ENCODE data around the gene PRUNE2. TPM values are rescaled to one million over a fixed set of nuclear protein-coding genes. Genes with fewer than 3 reads are reported as not detected.

PRUNE2 gene
- total RNA-seq, 2 donors from 2014 or later: 58.6 to 78.9 TPM

DNA sequence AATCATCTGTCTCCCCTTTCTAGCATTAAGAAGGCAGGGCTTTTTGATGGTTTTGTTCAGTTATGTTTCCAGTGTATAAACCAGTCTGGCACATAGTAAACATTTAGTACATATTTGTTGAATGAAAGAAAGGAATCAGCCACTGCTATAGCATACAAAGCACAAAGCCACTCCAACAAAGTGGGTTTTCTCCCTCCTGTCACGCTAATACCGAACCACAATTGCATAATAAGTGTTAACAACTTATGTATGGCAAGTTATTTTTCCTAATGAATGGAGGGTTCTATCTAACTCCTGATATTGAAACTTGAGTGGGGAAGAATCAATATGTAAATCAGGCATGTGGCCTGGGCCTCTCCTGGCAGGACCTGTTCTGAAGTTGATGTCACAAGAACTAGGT, 53.9 kb downstream of the PRUNE2 start:
- intact Hi-C loops (cut with DNase I): no loop called here
- no peak overlapping the region for H3K4me3 ChIP-seq
- DNase-seq (ENCODE audit: low spot score): no peak
- 68% methylated on average over 2 of the region's 2 CpGs for WGBS
- TF ChIP-seq, protein P1, sequence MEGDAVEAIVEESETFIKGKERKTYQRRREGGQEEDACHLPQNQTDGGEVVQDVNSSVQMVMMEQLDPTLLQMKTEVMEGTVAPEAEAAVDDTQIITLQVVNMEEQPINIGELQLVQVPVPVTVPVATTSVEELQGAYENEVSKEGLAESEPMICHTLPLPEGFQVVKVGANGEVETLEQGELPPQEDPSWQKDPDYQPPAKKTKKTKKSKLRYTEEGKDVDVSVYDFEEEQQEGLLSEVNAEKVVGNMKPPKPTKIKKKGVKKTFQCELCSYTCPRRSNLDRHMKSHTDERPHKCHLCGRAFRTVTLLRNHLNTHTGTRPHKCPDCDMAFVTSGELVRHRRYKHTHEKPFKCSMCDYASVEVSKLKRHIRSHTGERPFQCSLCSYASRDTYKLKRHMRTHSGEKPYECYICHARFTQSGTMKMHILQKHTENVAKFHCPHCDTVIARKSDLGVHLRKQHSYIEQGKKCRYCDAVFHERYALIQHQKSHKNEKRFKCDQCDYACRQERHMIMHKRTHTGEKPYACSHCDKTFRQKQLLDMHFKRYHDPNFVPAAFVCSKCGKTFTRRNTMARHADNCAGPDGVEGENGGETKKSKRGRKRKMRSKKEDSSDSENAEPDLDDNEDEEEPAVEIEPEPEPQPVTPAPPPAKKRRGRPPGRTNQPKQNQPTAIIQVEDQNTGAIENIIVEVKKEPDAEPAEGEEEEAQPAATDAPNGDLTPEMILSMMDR (IDR thresholded peaks at IDR 0.05): no peak
- TF ChIP-seq POLR2A (IDR thresholded peaks at IDR 0.05) (no peak), POLR2AphosphoS5 (IDR thresholded peaks at IDR 0.05) (no peak)
- no peaks in the 10 kb centered on the region for H3K9me3 ChIP-seq
- H3K4me1 ChIP-seq (replicated peaks): no peaks in the 10 kb centered on the region
- no peaks in the 10 kb centered on the region for H3K27me3 ChIP-seq (replicated peaks; ENCODE audit: insufficient read depth)
- H3K27ac ChIP-seq: no peak overlapping the region
- no peaks in the 10 kb centered on the region for H3K36me3 ChIP-seq

DNA sequence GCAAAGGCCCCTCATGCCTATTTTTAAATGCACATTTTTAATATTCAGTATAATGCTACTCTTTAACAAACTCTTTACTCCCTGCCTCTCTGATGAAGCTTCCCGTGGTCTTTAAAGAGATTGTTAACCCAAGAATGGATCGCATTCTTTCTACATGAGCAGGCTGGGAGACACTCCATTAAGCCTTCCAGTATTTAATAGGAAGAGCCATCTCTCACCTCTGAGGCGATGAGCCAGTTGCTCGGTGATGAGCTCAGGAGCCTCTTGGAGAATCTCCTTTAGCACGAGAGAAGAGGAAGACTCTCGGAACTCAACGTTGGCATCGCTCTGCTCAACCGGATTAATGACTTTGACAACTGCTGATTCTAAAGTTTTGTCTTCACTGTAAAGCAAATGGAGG, 59.6 kb downstream of the PRUNE2 start:
- Histone ChIP-seq H3K9me3 (no peaks in the 10 kb centered on the region), H3K4me3 (no peak overlapping the region), H3K27me3 (replicated peaks; ENCODE audit: insufficient read depth) (no peaks in the 10 kb centered on the region), H3K36me3 (no peaks in the 10 kb centered on the region), H3K27ac (no peak overlapping the region), H3K4me1 (replicated peaks) (no peaks in the 10 kb centered on the region)
- TF ChIP-seq, protein P1 (IDR thresholded peaks at IDR 0.05): no peak
- TF ChIP-seq POLR2A (IDR thresholded peaks at IDR 0.05) (no peak), POLR2AphosphoS5 (IDR thresholded peaks at IDR 0.05) (no peak)
- DNase-seq (ENCODE audit: low spot score): no peak
- intact Hi-C loops (cut with DNase I): no loop called here
- 88% methylated on average over 9 of the region's 9 CpGs for WGBS

DNA sequence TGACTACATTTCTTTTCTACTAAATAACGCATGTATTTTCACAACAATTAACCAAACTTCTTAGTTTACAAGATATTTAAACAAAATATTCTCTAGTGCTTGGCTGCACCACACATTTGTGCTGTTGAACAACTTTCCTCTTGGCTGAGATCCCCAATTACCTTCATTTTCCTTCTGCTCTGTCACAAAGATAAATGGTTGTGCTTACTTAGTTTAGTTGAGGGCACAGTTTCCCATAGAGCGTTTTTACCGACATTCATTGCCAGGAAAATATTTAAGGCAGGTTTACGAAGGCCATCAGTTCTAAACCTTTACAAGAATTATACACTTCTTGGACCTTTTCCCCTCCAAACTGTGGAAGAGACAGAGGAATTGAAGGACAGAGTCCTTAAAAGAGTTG, 60.7 kb downstream of the PRUNE2 start:
- intact Hi-C loops (cut with DNase I): no loop called here
- Histone ChIP-seq H3K36me3 (no peaks in the 10 kb centered on the region), H3K9me3 (no peaks in the 10 kb centered on the region), H3K27me3 (replicated peaks; ENCODE audit: insufficient read depth) (no peaks in the 10 kb centered on the region), H3K4me3 (no peak overlapping the region), H3K27ac (peak overlapping the region in 1 of 2 donors; percentile 24), H3K4me1 (replicated peaks) (no peaks in the 10 kb centered on the region)
- 40% methylated on average over 4 of the region's 4 CpGs for WGBS
- no peak for TF ChIP-seq POLR2A (IDR thresholded peaks at IDR 0.05)
- TF ChIP-seq, protein P1 (IDR thresholded peaks at IDR 0.05): no peak
- no peak for TF ChIP-seq POLR2AphosphoS5 (IDR thresholded peaks at IDR 0.05)
- no peak for DNase-seq (ENCODE audit: low spot score)

DNA sequence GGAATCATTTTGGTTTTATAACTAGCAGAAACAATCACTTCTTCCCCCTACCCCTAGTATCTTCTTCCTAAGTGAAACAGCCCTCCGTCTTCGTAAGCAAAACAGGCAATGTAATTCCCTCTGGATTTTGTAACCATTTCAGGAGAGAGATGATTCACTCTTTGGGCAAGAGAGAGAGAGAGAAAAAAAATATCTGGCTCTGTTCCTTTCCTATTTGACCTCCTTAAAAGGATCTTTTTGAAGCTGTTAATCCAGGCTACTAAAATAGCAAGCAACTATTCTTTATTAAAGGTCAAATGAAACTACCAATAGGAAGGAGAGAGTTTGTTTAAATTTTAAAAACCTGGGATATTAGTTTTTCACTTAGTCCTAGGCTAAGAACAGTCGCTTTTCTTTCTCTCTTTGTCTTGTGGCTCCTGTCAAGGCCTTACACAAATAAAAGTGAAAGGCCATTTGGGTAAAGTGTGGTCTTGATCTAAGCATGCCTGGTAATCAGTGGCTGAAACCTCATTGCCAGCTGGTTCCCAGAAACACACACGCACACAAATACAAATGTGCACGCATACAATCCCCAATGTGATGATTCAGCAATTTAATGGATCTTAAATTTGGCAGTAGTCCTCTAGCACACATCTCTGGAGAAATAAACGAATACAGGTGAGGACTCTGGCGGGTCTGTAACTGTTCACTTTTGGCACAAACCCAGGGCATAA, 70.2 kb downstream of the PRUNE2 start:
- H3K9me3 ChIP-seq: no peaks in the 10 kb centered on the region
- no peaks in the 10 kb centered on the region for H3K4me1 ChIP-seq (replicated peaks)
- WGBS: 33% methylated on average over 7 of the region's 7 CpGs

More for the DNA sequence above, 70.2 kb downstream of the PRUNE2 start:
- no peak for DNase-seq (ENCODE audit: low spot score)
- no peaks in the 10 kb centered on the region for H3K27me3 ChIP-seq (replicated peaks; ENCODE audit: insufficient read depth)
- H3K4me3 ChIP-seq: no peak overlapping the region
- no peaks in the 10 kb centered on the region for H3K36me3 ChIP-seq
- intact Hi-C loops (cut with DNase I): loop anchor here (5.0 kb wide), 1 partner anchor 37 kb away; no protein-coding TSS in a partner anchor
- TF ChIP-seq POLR2AphosphoS5 (IDR thresholded peaks at IDR 0.05): peak; percentile 31
- TF ChIP-seq, protein P1 (IDR thresholded peaks at IDR 0.05): no peak
- peak overlapping the region; percentile 58 to 60 for H3K27ac ChIP-seq

Measured in prostate gland (tissue), 2 donors.